Subcutaneous adipose tissue (tissue), 4 donors: Measurements from ENCODE around the gene NCKAP5. TPM values are rescaled to one million over a fixed set of nuclear protein-coding genes. Genes with fewer than 3 reads are reported as not detected.

Experiments
- total RNA-seq, 4 donors: library from RNA; depleted of rRNA; stranded (reverse); fragments of >200 nt; gene quantifications; one replicate each; pipeline ENCODE4 v1.1.0, GENCODE V29; 2016
- TF ChIP-seq, protein P1 (sequence below): fragments of 450-650 bp; IDR thresholded peaks from one replicate; pipeline ENCODE4 v1.5.1; 2016; ENCODE audit warnings: low read depth, mild to moderate bottlenecking, control low read depth, antibody characterized with exemption, moderate library complexity

Gene NCKAP5
- total RNA-seq, 4 donors from 2014 or later = 1.5 to 6.4 (median 3.8) TPM

DNA sequence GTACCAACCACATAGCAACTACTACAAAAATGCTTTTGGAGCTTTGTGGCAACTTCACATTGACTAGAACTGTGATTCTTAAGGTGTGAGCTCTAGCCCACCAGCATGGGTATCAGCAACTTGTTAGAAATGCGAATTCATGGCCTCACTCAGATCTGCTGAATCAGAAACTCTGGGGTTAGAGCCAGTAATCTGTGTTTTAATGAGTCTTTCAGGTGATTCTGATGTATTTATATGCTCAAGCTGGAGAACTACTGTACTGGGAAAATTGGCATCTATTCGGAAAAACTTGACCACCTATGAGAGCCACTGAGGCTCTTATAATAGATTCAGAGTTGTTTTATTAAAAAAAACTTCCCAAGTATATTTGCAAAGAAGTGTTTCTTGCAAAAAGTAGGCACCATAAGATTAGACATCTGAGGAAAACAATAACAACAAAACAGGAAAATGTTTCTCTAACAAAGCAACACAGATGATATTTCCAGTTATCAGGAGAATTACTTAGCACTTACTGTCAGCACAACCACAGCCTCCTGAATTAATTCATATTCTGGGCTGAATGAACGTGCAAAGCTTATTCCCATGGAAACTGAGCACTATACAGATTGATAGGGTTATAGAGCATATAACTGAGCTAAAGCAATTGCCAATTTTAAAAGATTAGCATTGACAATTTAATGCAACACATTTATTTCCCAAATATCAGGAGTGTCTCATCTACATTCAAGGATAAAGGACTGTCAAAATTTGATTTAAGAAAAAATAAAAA lies 71.6 kb downstream of the NCKAP5 start:
- TF ChIP-seq, protein P1, sequence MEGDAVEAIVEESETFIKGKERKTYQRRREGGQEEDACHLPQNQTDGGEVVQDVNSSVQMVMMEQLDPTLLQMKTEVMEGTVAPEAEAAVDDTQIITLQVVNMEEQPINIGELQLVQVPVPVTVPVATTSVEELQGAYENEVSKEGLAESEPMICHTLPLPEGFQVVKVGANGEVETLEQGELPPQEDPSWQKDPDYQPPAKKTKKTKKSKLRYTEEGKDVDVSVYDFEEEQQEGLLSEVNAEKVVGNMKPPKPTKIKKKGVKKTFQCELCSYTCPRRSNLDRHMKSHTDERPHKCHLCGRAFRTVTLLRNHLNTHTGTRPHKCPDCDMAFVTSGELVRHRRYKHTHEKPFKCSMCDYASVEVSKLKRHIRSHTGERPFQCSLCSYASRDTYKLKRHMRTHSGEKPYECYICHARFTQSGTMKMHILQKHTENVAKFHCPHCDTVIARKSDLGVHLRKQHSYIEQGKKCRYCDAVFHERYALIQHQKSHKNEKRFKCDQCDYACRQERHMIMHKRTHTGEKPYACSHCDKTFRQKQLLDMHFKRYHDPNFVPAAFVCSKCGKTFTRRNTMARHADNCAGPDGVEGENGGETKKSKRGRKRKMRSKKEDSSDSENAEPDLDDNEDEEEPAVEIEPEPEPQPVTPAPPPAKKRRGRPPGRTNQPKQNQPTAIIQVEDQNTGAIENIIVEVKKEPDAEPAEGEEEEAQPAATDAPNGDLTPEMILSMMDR = no peak

DNA sequence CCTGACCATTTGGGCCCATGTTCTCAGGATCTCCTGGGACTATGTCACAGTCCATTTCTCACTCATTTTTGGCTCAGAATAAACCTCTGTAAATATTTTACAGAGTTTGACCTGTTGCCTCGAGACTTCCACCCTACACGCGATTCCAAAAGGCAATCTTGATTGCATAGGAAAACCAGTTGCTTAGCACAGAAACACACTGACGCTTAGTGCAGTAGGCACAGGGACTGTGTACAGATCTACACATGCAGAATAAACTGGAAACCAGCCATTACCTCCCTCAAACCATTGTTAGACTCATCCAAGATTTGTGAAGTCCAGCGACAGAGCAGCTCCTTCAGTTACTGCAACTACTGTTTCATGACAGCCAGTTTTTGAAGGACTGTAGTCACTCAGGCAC lies 73.0 kb downstream of the NCKAP5 start:
- TF ChIP-seq, protein P1 = no peak

- TF ChIP-seq, protein P1 = no peak
These were observed 75.4 kb downstream of the NCKAP5 start for GRCh38 chr2:133492719-133493380.

DNA sequence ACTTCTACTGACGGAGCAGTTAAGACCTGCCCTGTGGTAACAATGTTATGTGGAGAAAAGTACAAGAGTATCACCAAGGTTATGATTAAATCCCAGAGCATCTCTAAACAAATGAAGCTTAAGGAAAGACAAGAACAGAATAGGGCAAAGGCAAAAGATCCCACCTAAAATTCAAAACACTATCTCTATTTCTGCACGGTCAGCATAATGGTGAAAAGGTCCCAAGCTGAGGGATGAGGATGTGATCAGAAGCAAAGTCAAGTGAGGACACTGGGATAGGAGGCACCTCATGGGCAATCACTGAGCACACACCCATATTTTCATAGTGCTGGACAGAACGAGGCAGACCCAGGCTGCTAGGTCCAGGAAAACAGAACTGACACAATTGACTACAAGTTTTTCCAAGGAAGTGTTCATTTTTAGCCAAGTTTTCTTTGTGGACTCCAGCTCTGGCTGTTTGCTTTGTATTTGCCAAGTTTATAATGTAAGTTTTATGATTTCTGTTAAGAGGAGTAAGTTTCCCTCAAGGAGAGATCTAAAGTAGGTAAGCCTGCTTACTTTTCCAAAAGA lies 77.8 kb downstream of the NCKAP5 start:
- TF ChIP-seq, protein P1 = no peak

DNA sequence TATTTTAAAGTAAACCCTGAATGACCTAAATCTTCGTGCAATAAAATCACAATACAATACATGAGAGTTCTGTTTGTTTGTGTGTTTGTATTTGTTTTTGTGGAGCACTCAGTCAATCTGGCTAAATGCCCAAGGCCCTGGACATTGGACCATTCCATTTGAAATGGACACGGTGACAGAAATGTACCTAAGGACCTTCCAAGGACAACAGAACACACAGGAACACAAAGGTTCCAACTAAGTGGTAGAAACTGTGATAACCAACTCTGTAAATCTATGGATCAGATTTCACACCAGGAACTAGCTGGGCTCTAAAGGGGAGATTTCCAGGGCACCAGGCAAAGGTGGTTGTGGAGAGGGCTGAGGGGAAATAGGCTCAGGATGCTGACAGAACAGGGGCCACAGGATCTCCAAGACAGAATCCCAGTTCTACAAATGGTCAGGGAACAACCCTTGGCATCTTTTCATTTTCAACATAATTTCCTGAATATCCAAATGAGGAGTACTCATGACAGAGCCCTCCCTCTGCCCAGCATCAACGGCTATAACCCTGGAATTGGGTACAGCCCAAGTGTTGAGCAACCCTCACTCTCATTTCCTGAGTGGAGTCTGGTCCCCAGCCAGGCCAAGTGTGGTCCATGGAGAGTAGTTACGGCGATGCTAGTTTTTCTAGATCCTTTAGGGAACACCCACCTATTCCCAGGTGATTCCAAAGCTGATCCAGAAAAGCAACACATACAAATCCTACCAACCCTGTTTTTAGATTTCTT lies 78.4 kb downstream of the NCKAP5 start:
- TF ChIP-seq, protein P1 = no peak

DNA sequence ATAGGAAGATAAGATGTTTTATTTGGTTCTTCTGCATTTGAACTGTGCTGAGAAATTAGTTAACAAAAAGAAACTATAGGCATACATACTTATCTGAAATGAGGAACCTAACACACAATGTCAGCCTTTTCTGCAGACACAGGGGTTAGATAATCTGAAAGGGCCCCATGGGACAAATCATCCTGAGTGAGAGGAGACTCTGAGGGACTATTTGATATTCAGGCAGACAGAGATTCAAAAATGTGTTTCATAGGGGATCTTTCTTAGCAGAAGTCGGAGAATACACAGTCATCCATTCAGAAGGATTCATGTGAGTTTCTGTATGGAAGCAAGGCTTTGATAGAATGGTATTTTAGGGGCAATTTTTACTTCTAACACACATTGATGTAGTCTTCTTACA lies 79.1 kb downstream of the NCKAP5 start:
- TF ChIP-seq, protein P1 = no peak

DNA sequence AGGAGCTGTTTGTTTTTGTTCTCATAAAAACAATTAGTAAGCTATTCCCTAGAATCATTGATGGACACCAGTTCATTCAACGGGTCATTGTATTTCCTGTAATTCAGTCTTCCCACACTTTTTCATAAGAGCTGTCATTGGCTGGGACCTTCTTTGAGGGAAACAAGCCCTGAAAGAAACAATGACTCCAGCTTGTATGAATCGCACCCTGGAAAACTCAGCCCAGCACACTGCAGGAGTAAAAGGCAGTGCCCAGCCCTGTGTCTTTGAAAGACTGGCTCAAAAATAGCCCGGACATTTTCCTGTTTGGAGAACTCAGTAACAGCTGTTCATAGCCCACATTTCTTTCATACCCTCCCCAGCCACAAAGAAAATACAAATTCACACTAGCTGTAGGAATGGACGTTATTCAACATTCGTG lies 81.5 kb downstream of the NCKAP5 start:
- TF ChIP-seq, protein P1 = no peak
